ENCODE data around the gene VEPH1.

GRCh38 chr3:157452097-157452496 is 51.1 kb downstream of the VEPH1 start:
- TF ChIP-seq CTCF (IDR thresholded peaks at IDR 0.05) (no peak), EP300 (IDR thresholded peaks at IDR 0.05) (no peak), POLR2A (IDR thresholded peaks at IDR 0.05; ENCODE audit: low read length) (no peak), CEBPB (IDR thresholded peaks at IDR 0.05) (no peak), ZC3H11A (IDR thresholded peaks at IDR 0.05) (no peak), RAD21 (conservative IDR thresholded peaks at IDR 0.05 in 1 of 2, IDR thresholded peaks at IDR 0.05 in 1 of 2) (no peak), MAX (IDR thresholded peaks at IDR 0.05) (no peak), CHD2 (IDR thresholded peaks at IDR 0.05; ENCODE audit: low read length, partially characterized antibody) (no peak), REST (IDR thresholded peaks at IDR 0.05) (no peak), MAZ (IDR thresholded peaks at IDR 0.05; ENCODE audit: borderline replicate concordance, low read depth, low read length) (no peak), RNF2 (IDR thresholded peaks at IDR 0.05; ENCODE audit: borderline replicate concordance, low read depth) (no peak), SREBF2 (IDR thresholded peaks at IDR 0.05) (no peak), BCL3 (IDR thresholded peaks at IDR 0.05) (no peak)

Data from A549 (cell line).